HG02852 (cell line): Measurements from ENCODE around the gene TMPRSS13.
"Not testable (repeated sequence)": the region's sequence is repeated elsewhere in the genome, so short reads cannot be mapped to it uniquely, and the experiment has no call there.

ENCODE experiments used
- ATAC-seq: cut with Tn5 transposase; IDR thresholded peaks from one replicate; pipeline ENCODE4 v1.9.1; 2021; ENCODE audit warnings: mild to moderate bottlenecking, moderate library complexity; ENCODE audit not compliant: unreplicated experiment

The TMPRSS13 gene

DNA sequence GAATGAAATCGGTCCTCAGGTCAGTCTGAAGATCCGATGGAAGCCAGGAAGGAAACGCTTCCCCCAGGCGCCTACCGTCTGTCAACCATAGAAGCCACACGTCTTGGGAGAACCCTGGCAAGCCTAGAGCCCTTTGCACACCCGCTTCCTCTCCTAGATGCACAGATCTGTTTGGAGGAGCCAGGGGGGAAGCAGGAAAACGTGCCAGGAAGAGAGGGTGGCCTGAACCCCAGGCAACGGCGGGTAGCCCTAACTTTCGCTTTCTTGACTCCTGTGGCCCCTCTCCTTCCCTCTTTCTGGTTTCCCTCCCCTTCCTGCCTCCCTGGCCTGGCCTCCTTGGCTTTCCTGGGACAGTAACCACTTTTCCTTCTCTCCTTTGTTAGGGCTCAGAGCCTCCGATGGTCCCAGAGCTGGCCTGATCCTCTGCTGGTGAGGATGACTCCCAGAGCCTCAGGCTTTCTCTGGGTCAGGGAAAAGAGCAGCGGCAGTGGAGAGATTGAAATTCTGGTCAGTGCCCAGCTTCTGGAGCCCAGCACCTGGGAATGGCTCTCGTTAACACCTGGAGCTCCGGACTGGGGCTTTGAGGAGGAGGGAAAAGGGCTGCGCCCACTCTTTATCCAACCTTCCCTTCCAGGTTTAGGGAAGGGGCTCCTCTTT, 54.8 kb downstream of the TMPRSS13 start:
- ATAC-seq = no peak

DNA sequence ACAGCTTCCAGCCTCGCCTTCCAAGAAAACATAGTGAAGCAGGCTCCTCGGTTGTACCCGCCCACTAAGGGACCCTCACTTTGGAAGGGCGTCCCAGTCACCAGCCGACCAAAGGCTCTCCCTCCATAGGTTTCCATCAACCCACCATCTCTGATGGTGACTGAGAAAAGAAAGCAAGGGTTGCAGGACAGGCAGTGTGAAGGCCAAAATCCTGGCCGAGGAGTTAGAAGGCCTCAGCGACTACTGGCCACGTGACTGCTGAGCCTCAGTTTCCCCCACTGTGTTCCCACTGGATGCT, 55.4 kb downstream of the TMPRSS13 start:
- ATAC-seq = no peak

DNA sequence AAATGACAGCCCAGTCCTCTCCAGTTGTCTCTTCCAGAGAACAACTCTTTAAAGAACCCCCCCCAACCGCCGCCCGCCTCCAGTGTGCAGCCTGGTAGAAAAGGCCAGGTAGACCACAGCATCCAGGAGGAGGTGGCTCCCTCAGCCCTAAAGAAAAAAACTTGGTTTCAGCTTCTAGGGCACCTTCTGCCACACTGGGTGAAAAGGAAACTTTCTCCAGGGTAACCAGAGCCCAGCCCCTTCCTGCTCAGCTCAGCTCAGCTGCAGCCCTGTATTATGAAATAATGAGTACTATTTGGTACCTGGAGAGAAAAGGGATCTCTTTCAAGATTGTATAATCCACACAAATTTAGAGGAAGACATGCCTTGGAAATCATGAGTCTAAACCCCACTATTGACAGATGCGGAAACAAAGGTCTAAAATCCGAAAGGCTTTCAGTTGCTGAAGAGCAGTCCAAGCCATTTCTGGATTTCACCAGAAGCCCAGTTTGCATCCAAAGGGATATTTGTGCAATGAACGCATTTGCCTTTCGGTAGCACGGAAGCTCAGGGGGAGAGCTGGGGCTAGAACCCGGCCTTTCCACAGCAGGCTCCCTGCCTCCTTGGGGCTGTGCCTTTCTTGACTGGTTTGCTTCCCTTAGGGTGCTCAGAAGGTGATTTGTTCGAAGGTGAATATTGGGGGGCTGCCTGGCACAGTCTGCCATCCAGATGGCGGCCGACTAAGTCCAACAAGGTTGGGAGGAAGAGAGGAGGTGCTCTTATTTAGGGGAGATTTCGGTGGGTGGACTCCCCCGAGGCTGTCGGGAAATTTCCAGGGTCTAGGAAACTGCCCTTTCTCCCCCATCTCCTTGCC, 56.0 kb downstream of the TMPRSS13 start:
- ATAC-seq = no peak

- no peak for ATAC-seq
Measured at GRCh38 chr11:117872420-117872961, 56.7 kb downstream of the TMPRSS13 start.

- no peak for ATAC-seq
Measured at GRCh38 chr11:117871784-117872183, 57.4 kb downstream of the TMPRSS13 start.

GRCh38 chr11:117871160-117871559, 58.0 kb downstream of the TMPRSS13 start:
- no peak for ATAC-seq

GRCh38 chr11:117870103-117870952, 58.9 kb downstream of the TMPRSS13 start:
- ATAC-seq = no peak

DNA sequence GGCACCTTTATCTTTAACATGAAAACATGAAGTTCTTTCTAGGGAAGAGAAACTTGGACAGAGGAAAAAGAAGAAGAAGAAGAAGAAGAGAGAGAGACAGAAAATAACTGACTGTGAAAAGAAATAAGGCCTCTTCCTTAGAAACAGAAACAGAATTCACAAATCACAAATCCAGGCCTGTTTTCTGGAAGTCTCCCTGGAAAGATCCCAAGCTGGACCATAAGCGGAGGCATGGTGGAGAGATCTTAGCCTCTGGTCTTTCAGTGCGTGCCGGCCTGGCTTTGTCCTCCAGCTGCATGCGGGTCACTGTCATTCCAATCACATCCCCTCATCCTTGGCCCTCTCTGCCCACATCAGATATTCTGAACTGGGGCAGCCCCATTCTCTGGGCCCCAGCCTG, 59.6 kb downstream of the TMPRSS13 start:
- no peak for ATAC-seq

DNA sequence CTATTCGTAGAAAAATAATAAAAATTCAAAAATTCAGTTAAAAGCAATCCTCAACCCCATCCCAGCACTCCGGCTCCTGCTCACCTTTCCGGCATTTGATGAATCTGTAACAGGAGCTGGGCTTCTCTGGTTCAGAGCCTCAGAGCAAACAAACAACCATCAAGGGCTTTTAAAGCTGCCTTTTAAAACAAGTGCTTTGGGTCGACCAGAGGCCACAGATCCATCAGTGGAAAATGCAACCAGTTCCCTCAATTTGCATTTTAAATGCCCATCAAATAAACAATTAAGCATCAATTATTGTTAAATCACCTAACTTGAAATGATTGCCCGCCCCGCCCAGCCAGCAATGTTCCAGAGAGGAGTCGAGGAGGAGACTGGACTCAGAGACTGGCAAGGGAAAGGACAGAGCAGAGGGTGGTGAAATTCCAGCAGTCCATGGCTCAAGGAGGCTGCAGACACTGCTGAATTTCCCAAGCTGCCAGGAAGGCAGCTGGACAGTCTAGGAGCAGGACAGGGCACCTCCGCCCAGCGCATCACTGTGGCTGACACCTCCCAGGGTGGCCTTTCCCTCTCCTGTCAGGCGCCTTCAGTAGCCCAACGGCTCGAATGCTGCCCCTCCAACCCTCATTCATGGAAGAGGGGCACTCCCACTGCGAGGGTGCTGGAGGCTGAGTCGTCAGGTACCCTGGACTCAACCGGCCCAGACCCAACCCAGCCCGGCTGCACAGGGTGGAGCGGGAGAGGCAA, 60.2 kb downstream of the TMPRSS13 start:
- ATAC-seq = no peak

DNA sequence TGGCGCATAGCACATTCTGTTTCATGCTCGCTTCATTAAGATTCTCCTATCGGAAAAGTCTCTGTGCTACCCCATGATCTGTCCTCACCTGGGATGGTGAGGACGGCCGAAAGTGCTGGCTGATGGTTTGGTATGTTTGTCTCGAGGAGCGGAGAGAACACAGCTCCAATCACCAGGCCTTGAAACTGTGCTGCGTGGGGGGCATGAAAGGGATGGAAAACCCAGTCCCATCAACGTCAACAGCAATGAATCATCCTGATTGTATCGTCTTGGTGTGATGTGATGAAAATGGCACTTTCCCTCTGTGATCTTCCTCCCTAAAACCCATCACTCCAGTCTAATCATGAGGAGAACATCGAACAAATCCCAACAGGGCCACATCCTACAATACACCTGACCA, 61.1 kb downstream of the TMPRSS13 start:
- no peak for ATAC-seq

DNA sequence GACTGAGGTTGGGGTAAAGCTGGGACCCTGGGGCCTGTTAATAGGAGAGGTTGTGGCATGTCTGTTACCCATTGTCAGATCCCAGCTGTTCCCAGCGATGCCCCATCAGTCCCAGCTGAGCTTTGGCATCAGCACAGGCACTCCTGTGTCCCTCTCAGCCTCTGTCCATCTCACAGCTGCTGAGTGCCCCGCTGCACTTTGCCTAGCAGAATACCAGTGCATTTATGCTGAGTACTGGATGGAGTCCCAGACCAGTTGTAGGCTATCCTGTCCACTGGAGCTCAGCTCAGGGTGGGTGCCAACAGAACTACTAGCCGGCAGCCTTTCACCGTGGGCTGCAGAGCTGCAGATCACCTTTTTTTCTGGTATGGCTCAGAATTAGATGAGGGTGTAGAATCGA, 62.7 kb downstream of the TMPRSS13 start:
- no peak for ATAC-seq

- not testable (repeated sequence) for ATAC-seq
Measured at GRCh38 chr11:117865546-117865945, 63.7 kb downstream of the TMPRSS13 start.

DNA sequence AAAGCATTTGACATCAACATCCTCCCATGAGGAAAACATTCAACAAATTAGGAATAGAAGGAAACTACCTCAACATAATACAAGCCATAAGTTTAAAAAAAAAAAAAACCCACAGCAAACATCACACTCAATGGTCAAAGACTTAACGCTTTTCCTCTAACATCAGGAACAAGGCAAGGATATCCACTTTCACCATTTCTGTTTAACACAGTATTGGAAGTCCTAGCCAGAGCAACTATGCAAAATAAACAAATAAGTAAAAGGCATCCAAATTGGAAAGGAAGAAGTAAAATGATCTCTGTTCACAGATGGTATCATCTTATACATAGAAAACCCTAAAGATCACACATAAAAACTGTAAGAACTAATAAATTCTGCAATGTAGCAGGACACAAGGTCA, 65.8 kb downstream of the TMPRSS13 start:
- ATAC-seq = no peak

DNA sequence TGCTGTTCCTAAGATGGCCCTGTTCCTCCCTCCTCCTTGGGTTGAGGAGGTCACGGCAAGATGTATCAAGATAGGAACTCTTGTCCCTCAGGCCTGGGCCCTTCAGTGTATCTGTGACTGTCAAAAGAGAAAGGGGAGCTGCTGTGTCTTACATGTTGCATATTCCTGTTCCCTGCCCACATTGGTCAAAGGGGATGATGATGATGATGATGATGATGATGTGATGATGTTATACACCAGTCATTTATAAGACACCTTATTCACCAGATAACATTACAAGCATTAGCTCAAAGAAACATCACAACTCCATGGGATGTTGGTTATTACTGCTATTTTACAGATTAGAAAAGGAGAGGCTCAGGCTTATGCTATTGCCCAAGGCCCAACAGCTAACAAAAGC, 66.4 kb downstream of the TMPRSS13 start:
- ATAC-seq = no peak

DNA sequence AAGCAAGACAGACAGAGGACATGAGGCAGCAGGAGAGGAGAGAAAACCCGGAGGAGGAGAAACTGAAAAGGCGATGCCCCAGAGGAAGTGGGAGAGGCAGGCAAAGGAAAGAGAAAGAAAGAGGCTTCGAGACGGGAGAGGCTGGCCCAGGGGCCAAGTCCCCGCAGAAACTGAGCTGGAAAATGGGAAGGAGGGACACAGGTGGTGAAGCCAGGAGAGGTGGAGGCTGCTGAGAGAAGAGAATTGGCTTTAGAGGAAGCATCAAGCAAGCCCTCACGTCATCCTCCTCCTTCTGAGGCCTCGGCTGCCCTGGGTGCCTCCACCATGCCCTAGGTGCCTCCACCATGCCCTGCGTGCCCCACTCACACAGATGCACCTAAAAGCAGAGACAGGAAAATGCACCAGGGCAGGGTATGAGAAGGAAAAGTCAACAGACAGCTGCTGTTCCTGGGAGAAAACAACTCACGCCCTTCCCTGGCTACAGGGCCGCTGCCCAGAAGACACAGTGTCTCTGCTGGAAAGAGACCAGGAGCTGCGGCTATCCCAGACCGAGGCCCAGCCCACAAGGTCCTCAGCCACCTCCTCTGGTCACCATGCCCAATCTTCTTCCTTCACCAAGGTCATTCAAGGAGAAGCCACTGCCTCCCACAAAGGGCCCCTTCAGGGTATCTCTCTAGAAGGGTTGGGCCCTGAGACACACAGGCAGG, 67.0 kb downstream of the TMPRSS13 start:
- ATAC-seq = no peak

DNA sequence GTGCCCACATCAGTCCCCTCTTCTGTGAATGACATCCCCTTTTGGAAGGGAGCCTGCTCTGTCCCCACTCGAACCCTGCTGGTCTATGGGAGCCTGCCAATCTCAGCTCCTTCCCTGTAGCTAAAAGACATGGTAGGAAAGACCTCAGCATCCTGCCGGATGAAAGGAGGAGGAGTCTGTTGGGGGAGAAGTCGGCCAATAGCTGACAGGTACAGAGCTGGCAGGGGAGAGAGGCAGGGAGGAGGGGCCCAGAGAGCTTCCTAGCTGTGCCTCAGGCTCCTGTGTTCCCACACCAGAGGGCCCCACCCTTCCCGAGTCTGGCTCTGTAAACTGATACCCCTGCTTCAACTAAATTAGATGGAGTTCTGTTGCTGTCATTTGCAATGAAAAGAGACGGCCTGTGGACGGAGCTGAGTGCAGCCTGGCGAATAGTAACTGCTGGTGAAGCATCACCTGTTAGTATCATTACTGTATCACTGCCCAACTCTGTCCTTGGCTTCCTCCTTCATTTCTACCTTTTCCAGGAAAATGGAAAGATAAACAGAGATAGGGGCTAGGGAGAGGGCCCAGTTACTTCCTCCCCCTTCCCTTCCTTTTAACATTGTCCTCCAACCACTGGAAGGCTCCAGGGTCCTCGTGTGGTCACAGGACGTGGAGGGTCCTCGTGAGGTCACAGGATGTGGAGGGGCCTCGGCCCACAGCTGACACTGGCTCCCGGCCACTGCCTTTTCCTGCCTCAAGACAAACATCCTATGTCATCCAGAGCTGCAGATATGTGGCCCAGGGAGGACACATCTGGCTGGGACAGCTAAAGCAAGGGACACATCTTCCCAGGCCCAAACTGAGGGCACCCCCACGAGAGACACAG, 67.8 kb downstream of the TMPRSS13 start:
- ATAC-seq = no peak

DNA sequence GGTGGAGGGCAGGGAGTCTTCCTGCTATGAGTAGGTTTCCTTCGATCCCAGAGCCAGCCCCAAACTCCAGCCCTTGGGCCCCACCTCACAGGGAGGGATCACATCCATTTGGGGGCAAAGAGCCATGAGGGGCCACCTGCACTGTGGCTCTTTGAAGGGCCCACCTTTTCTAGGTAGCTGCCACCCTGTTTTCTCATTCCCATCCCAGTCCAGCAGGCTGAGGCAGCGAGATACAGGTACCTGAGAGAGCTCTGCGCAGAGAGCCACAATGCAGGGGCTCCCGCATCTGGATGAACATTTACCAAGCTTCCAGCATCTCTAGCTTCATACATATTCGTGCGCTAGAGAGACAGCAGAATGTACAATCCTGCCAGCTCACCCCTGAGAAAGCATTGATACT, 69.1 kb downstream of the TMPRSS13 start:
- no peak for ATAC-seq

- no peak for ATAC-seq
Measured at GRCh38 chr11:117859488-117860112, 69.6 kb downstream of the TMPRSS13 start.

DNA sequence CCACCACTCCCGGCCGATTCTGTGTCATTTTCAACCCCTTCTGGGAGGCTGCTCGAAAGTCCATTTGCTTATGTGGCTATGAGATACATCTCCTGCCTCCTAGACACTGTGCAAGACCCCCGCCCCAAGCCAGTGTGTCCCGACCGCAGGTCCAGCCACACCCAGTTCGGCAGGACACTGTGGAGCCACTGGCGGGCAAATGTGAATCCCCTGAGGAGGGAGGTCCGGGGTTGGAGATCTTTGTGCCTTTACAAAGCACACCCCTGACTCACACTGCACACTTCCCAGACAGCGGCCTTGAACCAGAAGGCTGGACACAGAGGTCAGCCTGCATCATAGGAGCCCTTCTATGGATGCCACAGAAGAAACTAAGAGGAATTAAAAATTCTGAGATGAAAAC, 70.1 kb downstream of the TMPRSS13 start:
- ATAC-seq = no peak
